OCI-LY7 (cell line): ENCODE measurements around the gene PAX7. TPM values are rescaled to one million over a fixed set of nuclear protein-coding genes. Genes with fewer than 3 reads are reported as not detected.

Experiments
- BruUV-seq: library from RNA; stranded (reverse); fragments of 400-500 nt; replicated peaks from 2 replicates; lab custom pipeline; 2021; lab: Mats Ljungman, UMichigan
- CTCF ChIA-PET: fragments of 300-600 bp; sonication (Branson Sonifier 250); formaldehyde crosslinking; loops from one replicate; lab custom pipeline; 2022; ENCODE audit warnings: antibody characterized with exemption; ENCODE audit not compliant: unreplicated experiment; lab: Charles Lee
- POLR2A ChIA-PET: fragments of 300-600 bp; sonication (Branson Sonifier 250); formaldehyde crosslinking; loops from one replicate; lab custom pipeline; 2022; ENCODE audit warnings: antibody characterized with exemption; lab: Charles Lee
- DNase-seq: peaks from one replicate; pipeline ENCODE4 v3.0.0-alpha.2; 2015; ENCODE audit warnings: low spot score
- H2AFZ ChIP-seq: fragments of 200-600 bp; sonication (generic), shearing (Covaris generic); 2 replicates; pipeline ENCODE4 v1.6.1; 2014; ENCODE audit warnings: mild to moderate bottlenecking, antibody characterized with exemption, low read length, moderate library complexity
- H3K27ac ChIP-seq: fragments of 200-600 bp; sonication (generic); 2 replicates; pipeline ENCODE4 v1.5.1; 2014; ENCODE audit warnings: mixed run types, low read depth, mild to moderate bottlenecking, moderate library complexity, low read length, inconsistent platforms; ENCODE audit not compliant: poor library complexity, severe bottlenecking
- H3K36me3 ChIP-seq: fragments of 200-600 bp; sonication (generic); 2 replicates; pipeline ENCODE4 v1.6.1; 2014; ENCODE audit warnings: mild to moderate bottlenecking, antibody characterized with exemption, low read length, moderate library complexity, mixed read lengths; ENCODE audit not compliant: insufficient read depth
- H3K4me1 ChIP-seq: fragments of 200-600 bp; sonication (generic); 2 replicates; pipeline ENCODE4 v1.5.1; 2014; ENCODE audit warnings: mild to moderate bottlenecking, low read length; ENCODE audit not compliant: insufficient read depth, poor library complexity, severe bottlenecking
- H3K4me2 ChIP-seq: fragments of 200-600 bp; sonication (generic); 2 replicates; pipeline ENCODE4 v1.6.1; 2014; ENCODE audit warnings: mild to moderate bottlenecking, low read length
- H3K4me3 ChIP-seq: fragments of 200-600 bp; sonication (generic); 2 replicates; pipeline ENCODE4 v1.5.1; 2014; ENCODE audit warnings: mild to moderate bottlenecking, low read depth, low read length; ENCODE audit not compliant: poor library complexity, severe bottlenecking
- H3K79me2 ChIP-seq: fragments of 200-600 bp; sonication (generic); 2 replicates; pipeline ENCODE4 v1.6.1; 2016; ENCODE audit warnings: low read depth, mild to moderate bottlenecking, low read length, moderate library complexity, mixed read lengths; ENCODE audit not compliant: insufficient read depth
- H3K9me2 ChIP-seq: fragments of 200-600 bp; sonication (generic); 2 replicates; pipeline ENCODE4 v1.6.1; 2016; ENCODE audit warnings: mild to moderate bottlenecking, low read length, mixed read lengths; ENCODE audit not compliant: insufficient read depth
- H3K9me3 ChIP-seq: fragments of 200-600 bp; sonication (generic); 2 replicates; pipeline ENCODE4 v1.6.1; 2014; ENCODE audit warnings: mild to moderate bottlenecking, mixed run types, low read length, mixed read lengths
- H4K20me1 ChIP-seq: fragments of 200-600 bp; sonication (generic); 2 replicates; pipeline ENCODE4 v1.6.1; 2014; ENCODE audit warnings: mild to moderate bottlenecking, antibody characterized with exemption, low read length, moderate library complexity, mixed read lengths; ENCODE audit not compliant: insufficient read depth
- CTCF ChIP-seq: fragments of 200-600 bp; sonication (generic); conservative IDR thresholded peaks from 2 replicates; pipeline ENCODE4 v1.5.1; 2014; ENCODE audit warnings: mild to moderate bottlenecking, antibody characterized with exemption, low read length, moderate library complexity, mixed read lengths
- EZH2phosphoT487 ChIP-seq: fragments of 200-600 bp; sonication (generic); IDR thresholded peaks from 2 replicates; pipeline ENCODE4 v1.6.1; 2018; ENCODE audit warnings: low read depth, borderline replicate concordance, mild to moderate bottlenecking, mixed run types, antibody characterized with exemption, low read length, moderate library complexity, mixed read lengths
- intact Hi-C: fragments of 100-400 bp; cut with micrococcal nuclease; formaldehyde crosslinking; loops from one replicate; pipeline ENCODE4 v1.10.0; 2022; ENCODE audit not compliant: unreplicated experiment
- total RNA-seq, 2 experiments: library from RNA; depleted of rRNA in 1 of 2; stranded (reverse); fragments of >200 nt in 1 of 2; shearing (Covaris generic) in 1 of 2; gene quantifications; 2 replicates each; pipeline ENCODE4 v1.2.3, GENCODE V29; 2014 to 2022

Gene PAX7
- total RNA-seq, 2 experiments from 2014 or later, result not detected

- TF ChIP-seq EZH2phosphoT487, result no peak
- no peak for TF ChIP-seq CTCF
- Histone ChIP-seq H2AFZ (no peak overlapping the region), H3K36me3 (no peaks in the 10 kb centered on the region), H3K27ac (no peak overlapping the region), H3K4me2 (no peak overlapping the region), H3K9me2 (no peaks in the 10 kb centered on the region), H3K4me1 (peaks cover 14% of the 10 kb centered on the region), H3K9me3 (no peaks in the 10 kb centered on the region), H4K20me1 (no peaks in the 10 kb centered on the region), H3K79me2 (no peaks in the 10 kb centered on the region), H3K4me3 (no peak overlapping the region)
- ChIA-PET POLR2A (no interaction called here), CTCF (no interaction called here)
- no peak for DNase-seq
- intact Hi-C loops, result no loop called here
- BruUV-seq, result no TSS peak
These were observed 35.8 kb downstream of the PAX7 start for GRCh38 chr1:18666317-18666920.

GRCh38 chr1:18667333-18667732 lies 36.7 kb downstream of the PAX7 start:
- Histone ChIP-seq H3K79me2 (no peaks in the 10 kb centered on the region), H3K27ac (no peak overlapping the region), H3K9me2 (no peaks in the 10 kb centered on the region), H3K36me3 (no peaks in the 10 kb centered on the region), H4K20me1 (no peaks in the 10 kb centered on the region), H3K4me2 (no peak overlapping the region), H3K4me1 (peaks cover 10% of the 10 kb centered on the region), H2AFZ (no peak overlapping the region), H3K9me3 (no peaks in the 10 kb centered on the region), H3K4me3 (no peak overlapping the region)
- TF ChIP-seq CTCF (no peak), EZH2phosphoT487 (no peak)
- ChIA-PET CTCF (no interaction called here), POLR2A (no interaction called here)
- intact Hi-C loops, result no loop called here
- DNase-seq, result no peak
- BruUV-seq, result no TSS peak

DNA sequence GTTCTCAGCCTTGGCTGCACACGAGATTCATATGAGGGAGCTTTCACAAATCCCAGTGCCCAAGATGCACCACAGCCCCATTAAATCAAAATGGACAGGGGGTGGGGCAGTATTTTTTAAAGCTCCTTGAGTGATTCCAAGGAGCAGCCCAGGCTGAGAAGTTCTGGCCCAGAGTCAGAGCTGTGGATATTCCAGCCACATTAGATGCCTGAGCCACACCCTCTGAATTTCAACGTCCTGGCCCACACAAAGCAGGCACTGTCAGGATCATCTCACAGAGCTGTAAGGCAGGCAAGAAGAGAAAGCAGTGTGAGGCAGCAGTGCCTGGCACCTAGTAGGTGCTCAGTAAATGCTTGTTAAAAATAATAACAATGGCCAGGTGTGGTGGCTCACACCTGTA lies 37.4 kb downstream of the PAX7 start:
- Histone ChIP-seq H3K4me1 (peaks cover 10% of the 10 kb centered on the region), H3K79me2 (no peaks in the 10 kb centered on the region), H3K4me2 (no peak overlapping the region), H3K36me3 (no peaks in the 10 kb centered on the region), H3K27ac (no peak overlapping the region), H3K4me3 (no peak overlapping the region), H4K20me1 (no peaks in the 10 kb centered on the region), H3K9me2 (no peaks in the 10 kb centered on the region), H3K9me3 (no peaks in the 10 kb centered on the region), H2AFZ (no peak overlapping the region)
- intact Hi-C loops, result no loop called here
- TF ChIP-seq EZH2phosphoT487 (no peak), CTCF (no peak)
- ChIA-PET POLR2A (interaction anchor here (0.6 kb wide), 1 partner anchor 998 kb away, joined by 3 read pairs; no protein-coding TSS in a partner anchor), CTCF (no interaction called here)
- no TSS peak for BruUV-seq
- no peak for DNase-seq
